Activated CD8-positive, alpha-beta memory T cell treated with anti-CD3 and anti-CD28 coated beads for 36 hours (primary cell): ENCODE results near the gene FNDC10. TPM values are rescaled to one million over a fixed set of nuclear protein-coding genes. Genes with fewer than 3 reads are reported as not detected.

Experiments used
- CTCF ChIA-PET: fragments of 350-600 bp; sonication (Branson Sonifier 250); formaldehyde crosslinking; loops from one replicate; lab custom pipeline; 2021; ENCODE audit warnings: antibody characterized with exemption; lab: Charles Lee
- POLR2A ChIA-PET: fragments of 350-600 bp; sonication (Branson Sonifier 250); formaldehyde crosslinking; loops from one replicate; lab custom pipeline; 2021; ENCODE audit warnings: antibody characterized with exemption; lab: Charles Lee
- total RNA-seq, 2 experiments: library from RNA; stranded (reverse); gene quantifications; one replicate each; pipeline ENCODE4 v1.2.3, GENCODE V29; 2021

Gene FNDC10
- total RNA-seq, 2 experiments from 2014 or later: 3.0 to 3.2 TPM

DNA sequence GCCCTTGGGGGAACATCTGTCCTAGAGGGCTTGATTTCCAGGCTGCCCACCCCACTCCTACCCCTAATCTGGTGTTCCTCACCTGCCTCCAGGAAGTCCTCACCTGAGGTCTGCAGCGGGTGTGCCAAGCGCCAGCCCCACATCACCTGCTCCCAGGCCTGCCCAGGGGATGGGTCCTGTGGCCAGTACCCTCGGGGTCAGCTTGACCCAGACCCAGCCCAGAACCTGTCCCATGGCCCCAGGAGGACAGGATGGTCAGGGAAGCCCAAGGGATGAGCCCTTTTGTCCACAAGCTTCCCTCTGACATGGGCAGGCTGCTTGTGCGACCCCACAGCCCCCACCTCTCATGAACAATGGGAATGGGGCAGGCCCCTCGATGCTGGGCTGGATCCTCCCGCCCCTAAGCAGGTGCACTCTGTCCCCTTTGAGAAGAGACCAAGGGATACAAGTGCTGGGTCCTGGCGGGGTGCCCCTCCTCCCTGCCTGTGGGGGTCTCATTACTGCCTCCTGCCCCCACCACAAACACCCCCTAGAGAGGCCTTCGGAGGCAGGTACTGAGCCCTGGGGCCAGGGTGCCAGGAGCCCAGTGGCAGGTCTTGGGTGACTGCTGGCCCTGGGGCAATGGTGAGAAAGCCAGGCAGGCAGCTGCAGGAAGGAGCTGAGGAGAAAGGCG lies 18.6 kb upstream of the FNDC10 start:
- ChIA-PET POLR2A (no interaction called here), CTCF (no interaction called here)

DNA sequence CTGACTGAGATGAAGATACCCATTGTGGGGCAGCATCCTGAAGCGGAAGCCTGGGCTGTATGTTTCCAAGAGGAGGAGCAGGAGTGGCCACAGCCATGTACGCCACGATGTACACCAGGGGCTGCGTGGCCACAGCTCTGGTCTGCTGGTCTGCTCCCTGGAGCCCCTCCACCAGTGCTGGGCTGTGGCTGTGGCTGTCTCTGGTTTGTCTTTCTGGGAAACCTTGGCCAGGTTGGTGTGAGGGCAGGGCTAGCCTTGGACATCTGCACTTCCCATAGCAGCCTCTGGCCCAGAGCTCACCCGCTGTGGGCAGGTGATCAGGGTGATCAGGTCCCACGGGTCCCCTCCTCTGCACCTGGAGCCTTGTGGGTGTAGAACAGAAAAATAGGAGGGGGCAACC lies 18.0 kb upstream of the FNDC10 start:
- ChIA-PET POLR2A (no interaction called here), CTCF (no interaction called here)

DNA sequence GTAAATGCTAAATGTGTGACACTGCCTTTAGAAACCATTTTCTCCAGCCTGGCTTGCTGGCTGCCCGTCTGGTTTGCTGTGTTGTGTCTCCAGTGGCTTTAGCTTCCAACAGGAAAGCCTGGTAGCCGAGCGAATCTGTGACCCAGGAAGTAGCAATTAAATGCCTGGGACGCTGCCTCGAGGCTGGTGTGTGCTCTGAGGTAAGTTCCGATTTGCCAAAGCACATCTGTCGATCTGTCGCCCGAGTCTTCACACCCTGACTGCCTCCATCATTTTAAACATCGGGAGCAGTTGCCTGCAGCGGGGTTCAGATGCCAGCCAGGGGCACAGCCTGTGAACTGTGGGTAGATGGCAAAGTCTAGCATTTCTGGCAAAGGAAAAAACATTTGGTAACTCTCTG lies 17.6 kb upstream of the FNDC10 start:
- ChIA-PET POLR2A (no interaction called here), CTCF (no interaction called here)

DNA sequence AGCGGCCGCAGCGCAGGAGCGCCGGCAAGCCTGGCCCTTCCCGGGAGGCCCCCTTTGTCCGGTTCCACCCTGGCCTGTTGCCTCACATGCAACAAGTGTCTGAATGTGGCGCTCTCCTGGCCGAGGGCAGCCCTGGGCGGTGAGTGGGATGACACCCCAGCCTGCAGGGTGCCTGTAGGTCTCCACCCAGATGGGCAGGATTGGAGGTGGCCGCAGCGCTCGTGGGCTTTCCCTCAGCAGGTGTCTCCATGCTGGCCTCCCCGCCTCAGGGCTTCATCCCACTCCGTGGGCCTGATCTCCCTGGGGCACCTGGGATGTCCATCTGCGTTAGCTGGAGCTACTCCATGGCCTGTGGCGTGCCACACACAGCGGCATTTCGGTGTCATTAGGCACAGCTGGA lies 16.9 kb upstream of the FNDC10 start:
- ChIA-PET POLR2A (no interaction called here), CTCF (interaction anchor here (1.0 kb wide), 1 partner anchor 9 kb away, joined by 3 read pairs; no protein-coding TSS in a partner anchor)

DNA sequence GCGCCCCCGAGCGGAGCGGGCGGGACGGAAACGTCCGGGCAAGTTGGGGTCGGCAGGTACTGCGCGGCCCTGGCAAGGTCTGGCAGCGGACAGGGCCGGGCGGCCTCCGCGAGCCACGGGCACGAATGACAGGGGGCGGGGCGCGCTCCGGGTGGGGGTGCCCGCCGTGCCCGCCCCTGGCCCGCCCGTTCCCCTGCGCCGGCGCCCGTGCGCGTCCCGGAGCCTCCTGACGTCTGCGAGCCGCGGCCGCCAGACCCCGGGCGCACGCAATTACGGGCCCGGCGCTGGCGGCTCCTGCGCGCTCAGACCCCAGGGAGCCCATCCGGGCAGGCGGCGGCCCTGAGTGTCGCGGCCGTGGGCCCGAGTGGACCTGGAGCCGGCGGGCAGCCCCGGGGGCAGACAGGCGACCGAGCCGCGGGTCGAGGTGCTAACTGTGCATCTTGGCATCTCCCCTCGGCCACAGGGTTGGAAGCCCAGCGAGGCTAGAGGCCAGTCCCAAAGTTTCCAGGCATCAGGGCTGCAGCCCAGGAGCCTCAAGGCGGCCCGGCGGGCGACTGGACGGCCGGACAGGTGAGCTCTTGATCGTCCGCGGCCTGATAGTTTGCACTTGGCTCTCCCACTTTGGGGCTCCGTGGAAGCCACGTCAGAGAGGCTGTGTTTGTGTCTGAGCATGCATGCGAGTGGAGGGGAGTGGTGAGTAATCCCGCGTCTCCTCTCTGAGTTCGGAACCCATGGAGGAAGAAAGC lies 16.3 kb upstream of the FNDC10 start:
- ChIA-PET POLR2A (interaction anchor here (1.5 to 2.4 kb wide), 2 partner anchors 12 to 14 kb away, joined by 4 to 11 read pairs; no protein-coding TSS in a partner anchor), CTCF (interaction anchor here (0.9 to 1.0 kb wide), 3 partner anchors 9 to 601 kb away, joined by 3 read pairs; no protein-coding TSS in a partner anchor)

DNA sequence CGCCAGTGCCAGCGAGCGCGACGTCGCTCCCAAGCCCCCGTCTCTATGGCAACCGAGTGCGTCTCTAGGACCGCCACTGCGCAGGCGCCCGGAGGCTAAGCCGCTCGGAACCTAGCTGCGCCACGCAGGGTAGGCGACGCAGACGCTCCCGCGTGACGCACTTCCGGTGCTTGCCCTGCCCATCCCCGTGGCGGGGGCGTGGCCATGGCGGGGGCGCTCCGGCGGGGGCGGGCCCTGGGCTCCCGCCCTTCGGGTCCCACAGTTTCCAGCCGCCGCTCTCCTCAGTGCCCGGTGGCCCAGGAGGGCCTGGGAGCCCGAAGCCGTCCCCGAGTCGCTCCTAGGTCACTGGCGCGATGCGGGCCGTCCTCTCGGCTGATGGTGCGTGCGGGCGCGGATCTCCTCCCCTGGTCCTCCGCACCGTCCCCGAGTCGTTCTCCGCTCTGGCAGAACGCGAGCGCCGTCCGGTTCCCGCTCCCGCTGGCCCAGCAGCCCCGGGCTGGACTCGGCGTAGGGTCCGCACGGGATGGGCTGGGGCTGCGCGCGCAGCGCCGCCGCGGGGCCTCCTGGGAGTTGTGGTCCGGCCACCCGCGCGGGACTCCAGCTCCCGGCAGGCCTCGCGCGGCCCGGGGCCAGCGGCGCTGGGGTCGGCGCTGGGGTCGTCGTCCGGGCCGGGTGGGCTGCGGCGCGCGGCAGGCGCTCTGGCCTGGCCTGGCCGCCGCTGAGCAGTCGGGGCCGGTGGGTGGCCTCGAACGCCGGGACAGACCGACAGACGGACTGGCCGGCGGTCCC lies 15.5 kb upstream of the FNDC10 start, which contains the start of gene MIB2:
Gene MIB2 (plus strand): TSS at position 245 of the 789 bp plus-strand sequence. CDS start 7,953 bp downstream, outside the sequence.
- ChIA-PET CTCF (interaction anchor here (0.9 to 1.4 kb wide), 3 partner anchors 10 to 601 kb away, joined by 3 read pairs; no protein-coding TSS in a partner anchor), POLR2A (interaction anchor here (1.1 to 2.4 kb wide), 3 partner anchors 9 to 15 kb away, joined by 3 to 11 read pairs (median 4); no protein-coding TSS in a partner anchor)

DNA sequence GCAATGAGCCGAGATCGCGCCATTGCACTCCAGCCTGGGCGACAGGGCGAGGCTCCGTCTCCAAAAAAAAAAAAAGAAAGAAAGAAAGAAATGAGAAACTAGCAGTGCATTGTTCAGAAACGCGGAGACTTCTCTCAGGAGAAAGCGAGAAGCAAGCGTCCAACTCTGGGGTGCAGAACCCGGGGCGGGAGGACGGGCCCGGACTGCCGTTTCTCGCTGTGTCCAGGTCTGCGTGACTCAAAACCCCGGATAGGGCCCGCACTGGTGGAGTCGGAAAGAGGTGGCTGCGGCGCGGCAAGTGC lies 15.0 kb upstream of the FNDC10 start:
- POLR2A ChIA-PET: interaction anchor here (1.1 to 2.4 kb wide), 3 partner anchors 8 to 16 kb away, joined by 3 to 11 read pairs (median 4); no protein-coding TSS in a partner anchor
- CTCF ChIA-PET: interaction anchor here (1.4 kb wide), 1 partner anchor 10 kb away, joined by 3 read pairs; no protein-coding TSS in a partner anchor

DNA sequence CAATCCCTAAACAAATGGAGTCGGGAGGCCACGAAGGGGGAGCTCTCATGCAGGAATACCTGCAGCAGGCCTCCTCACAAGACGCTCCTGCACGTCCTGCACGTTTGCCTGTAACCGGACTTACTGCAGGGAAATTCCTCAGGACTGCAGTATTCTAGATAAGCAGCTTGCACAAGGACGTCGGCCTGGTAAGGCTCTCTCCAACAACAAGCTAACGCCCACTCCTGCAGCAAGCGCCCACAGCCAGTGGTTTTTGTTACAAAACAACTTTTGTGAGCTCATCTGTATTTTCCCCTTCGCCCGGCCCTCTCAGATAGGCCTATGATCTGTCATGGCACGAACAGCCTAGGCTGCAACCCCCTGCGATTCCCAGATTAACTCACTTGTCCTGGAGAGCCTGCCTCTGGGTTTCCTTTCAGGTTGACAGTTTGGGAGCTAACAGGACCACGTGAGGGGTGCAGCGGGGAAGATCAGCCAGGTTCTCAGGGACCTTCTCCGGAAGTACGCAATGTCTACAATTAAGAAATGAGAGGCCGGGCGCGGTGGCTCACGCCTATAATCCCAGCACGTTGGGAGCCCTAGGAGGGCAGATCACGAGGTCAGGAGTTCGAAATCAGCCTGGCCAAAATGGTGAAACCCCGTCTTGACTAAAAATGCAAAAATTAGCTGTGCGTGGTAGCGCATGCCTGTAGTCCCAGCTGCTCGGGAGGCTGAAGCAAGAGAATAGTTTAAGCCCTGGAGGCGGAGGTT lies 14.4 kb upstream of the FNDC10 start:
- POLR2A ChIA-PET: interaction anchor here (0.7 to 2.4 kb wide), 8 partner anchors 8 to 64 kb away, joined by 3 to 11 read pairs (median 4); no protein-coding TSS in a partner anchor
- CTCF ChIA-PET: interaction anchor here (0.8 to 1.4 kb wide), 4 partner anchors 9 to 68 kb away, joined by 3 to 6 read pairs (median 3); no protein-coding TSS in a partner anchor

DNA sequence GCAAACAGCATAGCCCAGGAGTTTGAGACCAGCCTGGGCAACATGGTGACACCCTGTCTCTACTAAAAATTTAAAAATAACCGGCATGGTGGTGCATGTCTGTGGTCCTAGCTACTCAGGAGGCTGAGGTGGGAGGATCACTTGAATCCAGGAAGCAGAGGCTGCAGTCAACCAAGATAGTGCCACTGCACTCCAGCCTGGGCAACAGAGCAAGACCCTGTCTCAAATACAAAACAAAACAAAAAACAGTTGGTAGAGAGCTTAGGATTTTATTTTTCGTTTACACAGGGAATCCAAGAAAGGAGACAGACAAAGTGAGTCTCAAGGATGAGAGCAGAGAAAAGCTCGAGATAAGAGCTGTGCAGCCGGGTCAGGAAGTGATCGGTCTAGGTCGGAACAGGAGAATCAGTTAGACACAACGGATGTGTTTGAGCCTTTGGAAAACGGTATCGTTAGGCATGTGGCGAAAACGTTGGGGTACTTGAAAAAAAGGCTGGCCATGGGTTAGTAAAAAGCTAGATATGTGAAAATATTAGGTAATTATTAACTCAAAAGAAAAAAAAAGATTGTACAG lies 13.7 kb upstream of the FNDC10 start:
- POLR2A ChIA-PET: interaction anchor here (0.7 to 2.4 kb wide), 6 partner anchors 9 to 65 kb away, joined by 3 to 11 read pairs (median 4); no protein-coding TSS in a partner anchor
- CTCF ChIA-PET: interaction anchor here (0.6 to 1.4 kb wide), 5 partner anchors 9 to 76 kb away, joined by 3 to 6 read pairs (median 3); no protein-coding TSS in a partner anchor

DNA sequence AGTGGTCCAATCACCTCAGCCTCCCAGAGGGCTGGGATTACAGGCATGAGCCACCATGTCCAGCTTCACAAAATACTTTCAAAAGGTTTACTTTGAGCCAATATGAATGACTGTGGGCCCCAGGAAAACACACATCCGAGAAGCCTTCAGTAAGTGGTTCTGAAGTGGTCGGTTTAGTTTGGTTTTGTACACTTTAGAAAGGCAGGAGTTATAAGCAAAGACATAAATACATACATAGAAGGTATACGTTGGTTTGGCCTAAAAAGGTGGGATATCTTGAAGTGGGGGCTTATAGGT lies 12.1 kb upstream of the FNDC10 start:
- ChIA-PET POLR2A (no interaction called here), CTCF (interaction anchor here (0.6 kb wide), 1 partner anchor 45 kb away, joined by 3 read pairs; no protein-coding TSS in a partner anchor)

DNA sequence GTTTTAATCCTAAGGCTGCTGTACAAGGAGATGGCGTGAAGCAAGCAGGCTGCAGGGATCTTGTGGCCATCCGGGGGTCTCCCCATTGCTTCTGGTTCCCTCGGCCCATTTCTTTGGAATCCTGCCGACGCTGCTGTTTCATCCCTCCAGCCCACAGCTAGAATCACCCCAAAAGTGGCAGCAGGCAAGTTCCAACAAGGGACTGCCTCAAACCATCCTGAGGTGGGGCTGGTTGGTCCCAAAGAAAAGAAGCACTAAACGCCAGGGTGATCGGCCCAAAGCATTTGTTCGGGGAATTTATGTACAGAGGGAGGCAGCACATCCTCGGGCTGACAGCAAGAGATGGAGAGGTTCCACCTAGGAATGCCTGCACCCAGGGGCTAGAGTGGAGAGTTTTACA lies 10.9 kb upstream of the FNDC10 start:
- ChIA-PET CTCF (no interaction called here), POLR2A (no interaction called here)

DNA sequence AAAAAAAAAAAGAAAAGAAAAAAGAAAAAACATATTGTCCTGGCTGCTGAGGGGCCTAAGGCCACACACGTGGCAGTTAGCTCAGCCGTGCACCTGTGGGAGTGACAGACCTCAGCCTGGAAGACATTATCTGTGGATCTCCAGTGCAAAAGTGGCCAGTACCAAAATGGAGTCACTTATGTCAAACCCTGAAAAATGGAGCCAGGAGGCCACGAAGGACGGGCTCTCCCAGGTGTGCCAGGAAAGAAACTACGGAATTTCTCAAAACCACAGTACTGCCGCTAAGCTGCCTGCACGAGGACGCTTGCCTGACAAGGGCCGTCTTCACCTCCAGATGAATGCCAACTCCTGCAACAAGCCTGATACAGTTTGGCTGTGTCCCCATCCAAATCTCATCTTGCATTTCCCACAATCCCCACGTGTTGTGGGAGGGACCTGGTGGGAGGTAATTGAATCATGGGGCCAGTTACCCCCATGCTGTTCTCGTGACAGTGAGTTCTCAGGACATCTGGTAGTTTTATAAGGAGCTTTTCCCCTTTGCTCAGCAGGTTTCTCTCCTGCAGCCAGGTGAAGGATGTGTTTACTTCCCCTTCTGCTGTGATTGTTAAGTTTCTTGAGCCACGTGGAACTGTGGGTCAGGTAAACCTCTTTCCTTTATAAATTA lies 10.0 kb upstream of the FNDC10 start:
- ChIA-PET POLR2A (no interaction called here), CTCF (no interaction called here)

DNA sequence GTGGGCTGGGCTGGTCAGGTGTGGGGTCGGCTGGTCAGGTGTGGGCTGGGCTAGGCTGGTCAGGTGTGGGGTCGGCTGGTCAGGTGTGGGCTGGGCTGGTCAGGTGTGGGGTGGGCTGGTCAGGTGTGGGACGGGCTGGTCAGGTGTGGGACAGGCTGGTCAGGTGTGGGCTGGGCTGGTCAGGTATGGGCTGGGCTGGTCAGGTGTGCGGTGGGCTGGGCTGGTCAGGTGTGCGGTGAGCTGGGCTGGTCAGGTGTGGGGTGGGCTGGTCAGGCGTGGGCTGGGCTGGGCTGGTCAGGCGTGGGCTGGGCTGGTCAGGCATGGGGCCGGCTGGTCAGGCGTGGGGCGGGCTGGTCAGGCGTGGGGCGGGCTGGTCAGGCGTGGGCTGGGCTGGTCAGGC lies 6.3 kb upstream of the FNDC10 start:
- ChIA-PET POLR2A (interaction anchor here (1.0 kb wide), 1 partner anchor 9 kb away, joined by 3 read pairs; the partner anchor contains the start of gene MIB2), CTCF (no interaction called here)

DNA sequence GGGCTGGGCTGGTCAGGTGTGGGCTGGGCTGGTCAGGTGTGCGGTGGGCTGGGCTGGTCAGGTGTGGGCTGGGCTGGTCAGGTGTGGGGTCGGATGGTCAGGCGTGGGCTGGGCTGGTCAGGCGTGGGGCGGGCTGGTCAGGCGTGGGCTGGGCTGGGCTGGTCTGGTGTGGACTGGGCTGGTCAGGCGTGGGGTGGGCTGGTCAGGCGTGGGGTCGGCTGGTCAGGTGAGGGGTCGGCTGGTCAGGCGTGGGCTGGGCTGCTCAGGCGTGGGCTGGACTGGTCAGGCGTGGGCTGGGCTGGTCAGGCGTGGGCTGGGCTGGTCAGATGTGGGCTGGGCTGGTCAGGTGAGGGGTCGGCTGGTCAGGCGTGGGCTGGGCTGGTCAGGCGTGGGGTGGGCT lies 5.8 kb upstream of the FNDC10 start:
- CTCF ChIA-PET: no interaction called here
- POLR2A ChIA-PET: interaction anchor here (1.4 kb wide), 1 partner anchor 8 kb away, joined by 4 read pairs; no protein-coding TSS in a partner anchor

DNA sequence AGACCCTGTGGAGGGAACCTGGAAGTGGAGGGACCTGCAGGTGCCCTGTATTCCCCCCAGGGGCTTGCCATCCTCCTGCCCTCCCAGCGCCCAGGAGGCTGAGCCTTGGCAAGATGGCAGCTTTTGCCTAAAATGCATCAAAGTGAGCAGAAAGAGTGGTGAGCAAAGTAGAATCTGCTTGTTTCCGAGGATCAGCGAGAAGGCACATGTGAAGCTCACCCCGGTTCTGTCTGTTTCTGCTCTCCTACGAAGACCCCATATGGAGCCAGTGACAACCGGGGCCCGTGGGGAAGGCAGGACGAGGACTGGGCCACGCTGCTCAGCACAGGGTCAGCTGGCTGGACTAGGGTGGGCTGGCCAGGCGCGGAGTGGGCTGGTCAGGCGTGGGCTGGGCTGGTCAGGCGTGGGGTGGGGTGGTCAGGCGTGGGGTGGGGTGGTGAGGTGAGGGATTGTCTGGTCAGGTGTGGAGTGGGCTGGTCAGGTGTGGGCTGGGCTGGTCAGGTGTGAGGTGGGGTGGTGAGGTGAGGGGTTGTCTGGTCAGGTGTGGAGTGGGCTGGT lies 5.2 kb upstream of the FNDC10 start:
- CTCF ChIA-PET: interaction anchor here (1.0 kb wide), 1 partner anchor 9 kb away, joined by 3 read pairs; no protein-coding TSS in a partner anchor
- POLR2A ChIA-PET: interaction anchor here (0.6 to 1.4 kb wide), 2 partner anchors 9 to 533 kb away, joined by 3 to 4 read pairs; no protein-coding TSS in a partner anchor

DNA sequence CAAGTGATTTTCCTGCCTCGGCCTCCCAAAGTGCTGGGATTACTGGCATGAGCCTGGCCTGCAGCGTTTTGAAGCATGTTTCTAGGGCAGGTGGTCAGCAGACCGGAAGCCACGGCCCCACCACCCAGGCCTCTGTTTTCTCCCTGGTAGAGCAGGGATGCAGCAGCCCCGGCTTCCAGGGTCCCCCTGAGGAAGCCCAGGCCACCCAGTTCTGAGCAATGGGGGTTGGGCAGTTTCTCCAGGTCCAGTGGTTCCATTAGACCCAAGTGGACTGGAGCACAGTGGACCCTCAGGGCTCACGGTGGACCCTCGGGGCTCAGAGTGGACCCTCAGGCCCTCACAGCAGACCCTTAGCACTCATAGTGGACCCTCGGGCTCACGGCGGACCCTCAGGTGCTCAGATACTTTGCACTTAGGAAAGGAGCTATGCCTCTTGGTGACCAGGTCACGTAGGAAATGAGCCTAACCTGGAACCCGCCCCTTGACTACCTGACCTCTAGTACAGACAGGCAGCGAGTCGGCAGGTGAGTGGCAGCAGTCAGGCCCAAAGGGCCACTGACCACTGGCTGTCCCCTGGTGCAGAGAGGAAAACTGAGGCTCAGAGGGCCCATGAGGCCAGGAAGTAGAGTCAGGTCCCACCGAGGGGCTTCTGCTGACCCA lies 4.6 kb upstream of the FNDC10 start:
- POLR2A ChIA-PET: interaction anchor here (0.6 to 1.4 kb wide), 2 partner anchors 10 to 532 kb away, joined by 3 to 4 read pairs; no protein-coding TSS in a partner anchor

More for the DNA sequence above, 4.6 kb upstream of the FNDC10 start:
- CTCF ChIA-PET: interaction anchor here (1.0 kb wide), 1 partner anchor 10 kb away, joined by 3 read pairs; no protein-coding TSS in a partner anchor
